HG02642 (cell line): ENCODE data around the gene MTUS2.
"Not testable (repeated sequence)": the region's sequence is repeated elsewhere in the genome, so short reads cannot be mapped to it uniquely, and the experiment has no call there.

Experiments
- ATAC-seq: cut with Tn5 transposase; IDR thresholded peaks from one replicate; pipeline ENCODE4 v1.9.1; 2021; ENCODE audit warnings: mild to moderate bottlenecking; ENCODE audit not compliant: unreplicated experiment, poor library complexity

MTUS2 gene

DNA sequence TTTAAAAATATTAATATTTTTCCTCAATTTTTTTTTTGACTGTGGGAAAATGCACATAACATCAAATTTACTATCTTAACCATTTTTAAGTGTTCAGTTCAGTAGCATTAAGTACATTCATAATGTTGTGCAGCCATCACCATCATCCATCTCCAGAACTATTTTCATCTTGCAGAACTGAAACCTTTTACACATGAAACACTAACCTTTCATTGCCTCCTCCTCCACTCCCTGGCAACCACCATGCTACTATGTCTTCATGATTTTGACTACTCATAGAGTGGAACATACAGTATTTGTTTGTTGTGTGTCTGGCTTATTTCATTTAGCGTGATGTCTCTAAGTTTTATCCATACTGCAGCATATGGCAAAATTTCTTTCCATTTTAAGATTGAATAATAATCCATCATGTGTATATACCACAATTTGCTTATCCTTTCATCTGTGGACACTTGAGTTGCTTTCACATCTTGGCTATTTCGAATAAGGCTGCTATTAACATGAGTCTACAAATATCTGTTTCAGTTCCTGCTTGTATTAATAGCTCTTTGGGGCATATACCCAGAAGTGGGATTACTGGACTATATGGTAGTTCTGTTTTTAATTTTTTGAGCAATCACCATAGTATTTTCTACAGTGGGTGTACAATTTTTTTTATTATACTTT is 376.4 kb downstream of the MTUS2 start:
- ATAC-seq = peak; percentile 79

DNA sequence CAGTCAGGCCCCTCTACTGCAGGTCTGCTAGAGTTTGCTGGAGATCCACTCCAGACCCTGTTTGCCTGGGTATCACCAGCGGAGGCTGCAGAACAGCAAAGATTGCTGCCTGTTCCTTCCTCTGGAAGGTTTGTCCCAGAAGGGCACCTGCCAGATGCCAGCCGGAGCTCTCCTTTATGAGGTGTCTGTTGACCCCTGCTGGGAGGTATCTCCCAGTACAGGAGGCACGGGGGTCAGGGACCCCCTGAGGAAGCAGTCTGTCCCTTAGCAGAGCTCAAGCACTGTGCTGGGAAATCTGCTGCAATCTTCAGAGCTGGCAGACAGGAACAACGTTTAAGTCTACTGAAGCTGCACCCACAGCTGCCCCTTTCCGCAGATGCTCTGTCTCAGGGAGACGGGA is 382.6 kb downstream of the MTUS2 start:
- ATAC-seq = not testable (repeated sequence)

DNA sequence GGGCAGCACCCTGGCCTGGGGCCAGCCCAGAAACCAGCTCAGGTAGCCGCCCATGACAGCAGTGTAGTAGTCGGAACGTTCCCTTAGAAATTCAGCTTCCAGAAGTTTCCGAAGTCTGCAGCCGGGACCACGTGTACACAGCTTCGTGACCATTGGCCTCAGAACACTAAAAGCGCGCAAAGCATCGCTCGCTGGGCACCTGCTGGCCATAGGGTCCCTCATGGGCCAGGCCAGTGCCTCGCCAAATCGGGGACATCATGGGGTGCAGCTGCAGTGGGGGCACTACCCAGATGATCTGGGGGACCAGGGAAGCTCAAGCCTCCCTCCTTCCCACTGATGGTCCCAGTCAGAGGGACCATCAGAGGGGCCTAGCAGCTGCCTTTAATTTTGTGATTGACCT is 384.5 kb downstream of the MTUS2 start:
- ATAC-seq = no peak

DNA sequence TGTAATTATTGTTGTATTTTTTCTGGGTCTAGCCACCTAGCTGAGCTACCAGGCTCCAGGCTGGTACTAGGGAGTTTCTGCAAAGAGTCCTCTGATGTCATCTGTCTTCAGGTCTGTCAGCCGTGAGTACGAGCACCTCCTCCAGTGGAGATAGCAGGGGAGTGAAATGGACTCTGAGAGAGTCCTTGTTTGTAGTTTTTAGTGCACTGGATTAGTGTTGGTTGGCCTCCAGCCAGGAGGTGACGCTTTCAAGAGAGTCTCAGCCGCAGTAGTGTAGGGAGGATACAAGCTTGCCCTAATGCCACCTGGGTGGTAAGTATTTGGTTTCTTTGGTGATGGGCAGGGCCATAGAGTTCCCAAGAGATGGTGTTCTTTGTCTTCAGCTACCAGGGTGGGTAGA is 390.5 kb downstream of the MTUS2 start:
- no peak for ATAC-seq

DNA sequence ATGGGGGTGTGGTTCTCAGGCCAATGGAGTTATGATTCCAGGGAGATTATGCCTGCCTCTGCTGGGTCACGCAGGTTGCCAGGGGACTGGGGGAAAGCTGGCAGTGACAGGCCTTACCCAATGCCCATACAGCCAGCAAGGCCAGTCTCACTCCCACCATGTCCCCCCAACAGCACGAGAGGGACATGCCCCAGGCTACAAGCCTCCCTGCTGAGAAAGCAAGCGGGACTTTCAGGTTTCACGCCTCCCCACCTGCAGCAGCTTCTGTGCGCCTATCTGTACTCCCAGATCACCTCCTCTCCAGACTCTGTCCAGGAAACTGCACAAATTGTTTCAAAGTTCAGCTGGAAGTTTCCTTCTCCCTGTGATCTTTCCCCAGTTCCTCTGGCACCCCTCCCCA is 391.0 kb downstream of the MTUS2 start:
- ATAC-seq = not testable (repeated sequence)

DNA sequence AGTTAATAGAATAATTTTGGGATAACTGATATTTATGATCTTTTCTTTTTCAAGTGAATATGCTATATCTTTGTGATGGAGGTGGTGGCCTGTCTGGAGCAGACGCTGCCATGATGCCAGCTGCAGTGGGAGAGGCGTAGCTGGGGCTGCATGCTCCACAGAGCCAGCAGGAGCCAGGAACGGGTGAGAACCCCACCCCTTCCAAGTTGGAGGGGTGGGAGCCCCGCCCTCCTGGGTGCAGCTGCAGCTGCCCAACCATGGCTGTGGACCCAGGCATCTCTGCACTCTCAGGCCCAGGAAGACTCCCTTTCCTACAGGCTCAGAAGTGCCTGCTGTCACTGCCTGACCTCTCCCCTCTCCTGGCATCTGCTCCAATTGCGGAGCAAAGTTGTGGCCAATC is 402.3 kb downstream of the MTUS2 start:
- ATAC-seq = no peak

DNA sequence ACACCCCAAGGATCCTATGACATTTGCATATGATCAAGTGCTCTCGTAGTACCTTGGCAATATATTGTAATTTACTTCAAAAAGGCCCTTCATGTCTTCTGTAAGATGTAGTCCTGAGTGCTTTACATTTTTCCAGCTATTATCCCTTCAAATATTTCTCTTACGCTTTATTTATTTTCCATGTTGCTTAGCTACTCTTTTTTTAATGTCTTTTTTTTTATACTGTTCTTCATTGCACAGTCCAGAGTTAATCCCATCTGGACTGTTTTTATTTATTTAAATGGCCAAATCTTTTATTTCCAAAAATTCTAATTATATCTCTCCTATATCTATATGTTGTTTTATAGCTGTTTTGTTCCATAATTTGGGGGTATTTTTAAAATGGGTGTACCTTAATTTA is 404.1 kb downstream of the MTUS2 start:
- no peak for ATAC-seq

DNA sequence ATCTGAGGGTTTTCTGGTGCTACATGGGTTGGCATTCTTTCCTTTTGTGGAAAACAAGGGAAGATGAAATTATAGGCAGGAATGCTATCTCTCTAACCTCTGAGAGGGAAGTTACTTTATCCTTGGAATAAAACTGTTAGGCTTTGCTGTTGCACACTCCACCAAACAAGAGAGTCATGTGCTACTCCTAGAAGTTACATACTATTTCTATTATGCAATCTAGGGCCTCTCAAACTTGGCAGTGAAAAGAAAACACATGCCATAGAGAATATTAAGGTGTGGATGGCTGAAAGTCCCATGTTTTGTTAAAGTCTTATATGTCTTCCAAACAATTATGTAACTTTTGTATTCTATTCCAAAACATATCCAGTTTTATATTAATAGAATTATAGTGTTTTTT is 407.4 kb downstream of the MTUS2 start:
- no peak for ATAC-seq

DNA sequence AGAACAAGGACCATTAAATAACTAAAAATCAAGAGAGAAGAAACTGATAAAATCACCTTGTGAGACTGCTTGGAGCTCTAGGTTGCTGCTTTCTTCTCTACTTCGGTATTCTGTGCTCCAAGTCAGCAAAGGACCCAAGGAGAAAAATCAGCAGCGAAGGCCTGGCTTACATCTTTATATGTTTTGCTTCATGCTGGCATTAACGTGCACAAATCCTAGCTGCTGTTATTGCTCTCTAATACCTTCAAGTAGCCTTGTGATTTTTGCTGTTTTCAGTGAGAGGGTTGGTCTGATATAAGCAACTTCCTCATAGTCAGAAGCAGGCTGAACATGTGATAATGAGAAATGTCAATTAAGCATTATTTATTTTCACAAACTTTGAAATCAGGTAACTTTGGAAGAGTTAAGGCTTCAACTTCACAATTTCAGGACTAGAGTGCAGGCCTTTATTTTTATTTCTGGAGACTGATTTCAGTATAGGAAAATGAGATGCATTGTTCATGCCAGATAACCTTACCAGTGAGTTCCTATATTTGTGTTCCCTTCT is 410.2 kb downstream of the MTUS2 start:
- ATAC-seq = no peak

DNA sequence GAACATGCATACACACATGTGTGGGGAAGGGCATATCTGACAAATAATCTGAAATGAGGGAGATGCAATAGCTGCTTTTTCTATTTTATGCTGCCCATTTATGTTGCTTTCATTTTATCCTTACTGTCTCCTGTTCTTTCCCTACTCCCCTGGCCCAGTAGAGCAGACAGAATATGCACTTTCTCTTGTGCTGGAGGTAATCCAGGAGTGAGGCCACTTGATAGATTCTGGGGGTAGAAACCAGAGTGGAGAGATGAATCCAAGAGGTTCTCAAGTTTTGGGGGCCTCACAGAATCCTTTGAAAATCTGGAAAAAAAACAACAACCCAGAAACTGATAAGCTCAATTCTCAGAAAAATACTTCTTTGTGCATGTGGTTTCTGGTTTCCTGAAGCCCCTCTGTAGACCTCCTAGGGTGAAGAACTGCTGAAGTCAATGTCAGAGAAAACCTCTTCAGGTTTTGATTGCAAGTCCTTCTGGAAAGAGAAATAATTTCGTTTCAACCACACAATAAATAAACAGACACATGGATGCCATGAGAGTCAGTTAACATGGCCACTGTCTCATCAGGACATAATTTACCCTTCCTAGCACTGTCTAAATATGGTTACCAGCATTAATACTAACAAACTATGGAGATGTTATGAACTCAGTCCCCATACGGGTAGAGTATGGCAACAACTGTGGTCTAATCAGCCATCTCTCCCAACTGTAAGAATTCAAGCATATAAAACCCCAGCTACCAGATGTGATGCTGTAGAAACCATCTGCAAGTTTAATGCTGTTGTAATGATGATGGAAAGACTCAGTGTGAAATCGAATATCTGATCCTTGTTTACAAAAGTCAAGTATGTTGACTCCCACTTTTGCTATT is 419.8 kb downstream of the MTUS2 start:
- ATAC-seq = no peak

DNA sequence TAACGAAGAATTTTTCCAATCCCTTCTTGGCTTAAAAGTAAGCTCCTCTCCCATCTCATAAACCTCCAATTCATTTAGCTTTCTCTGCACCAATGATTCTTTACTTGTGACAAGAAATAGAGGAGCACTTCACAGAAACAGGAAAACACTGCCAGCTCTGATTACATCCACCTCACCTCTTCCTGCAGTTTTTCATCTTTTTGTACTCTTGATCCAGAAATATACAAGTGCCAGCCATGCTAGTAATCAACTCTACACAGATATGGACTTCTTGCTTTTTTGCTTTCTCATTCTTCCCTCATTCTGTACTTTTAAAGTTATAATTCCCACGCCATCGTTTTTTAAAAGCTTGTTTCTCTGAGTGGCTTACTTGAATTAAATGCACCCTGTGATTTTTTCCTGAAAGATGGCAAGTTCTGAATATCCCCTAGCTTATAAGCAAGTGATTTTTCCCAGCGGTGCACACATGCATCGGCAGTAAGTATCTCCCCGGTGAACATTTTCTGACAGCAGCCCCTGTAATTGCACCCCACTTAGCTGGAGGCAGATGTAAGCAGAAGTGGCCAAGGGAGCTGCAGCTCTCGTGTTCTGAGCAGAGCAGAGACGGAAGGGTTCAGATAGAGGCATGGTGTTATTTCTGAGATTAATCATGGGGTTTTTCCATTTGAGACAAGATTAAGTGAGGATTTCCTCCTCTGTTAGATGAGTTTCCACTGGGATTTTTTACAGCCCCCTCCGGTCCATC is 434.7 kb downstream of the MTUS2 start:
- ATAC-seq = no peak

DNA sequence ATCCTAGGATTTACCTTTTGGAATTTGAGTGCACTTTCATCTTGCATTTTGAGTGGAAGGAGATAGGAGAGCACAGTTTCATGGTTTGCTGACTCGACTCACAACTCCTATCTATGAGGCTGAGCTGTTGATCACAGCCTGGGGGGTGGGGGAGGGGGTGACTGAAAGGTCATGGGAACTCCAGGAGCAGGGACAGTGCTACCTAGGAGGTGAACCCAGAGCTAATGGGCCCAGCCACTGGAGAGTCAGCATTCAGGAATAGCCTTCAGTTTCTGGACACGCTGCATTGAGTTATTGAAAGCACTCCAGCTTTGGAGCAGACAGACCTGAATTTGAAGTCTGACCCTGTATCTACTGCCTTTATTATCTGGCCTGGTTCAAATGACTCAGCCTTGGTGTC is 435.4 kb downstream of the MTUS2 start:
- no peak for ATAC-seq

DNA sequence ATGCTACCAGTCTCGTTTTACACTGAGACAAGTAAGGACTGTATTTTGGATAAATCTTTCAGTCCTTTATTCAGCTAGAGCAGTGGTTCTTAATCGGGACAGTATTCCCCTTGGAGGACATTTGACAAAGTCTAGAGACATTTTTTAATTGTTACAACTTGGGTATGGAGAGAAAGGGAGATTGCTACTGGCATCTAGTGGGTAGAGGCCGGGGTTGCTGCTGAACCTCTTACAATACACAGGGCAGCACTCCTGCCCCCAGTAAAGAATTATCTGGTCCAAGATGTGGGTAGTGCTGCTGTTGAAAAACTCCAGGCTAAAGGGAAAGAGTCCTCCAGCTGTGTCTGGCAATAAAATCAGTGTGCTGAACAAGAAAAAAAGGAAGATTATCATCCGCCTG is 440.5 kb downstream of the MTUS2 start:
- ATAC-seq = no peak

DNA sequence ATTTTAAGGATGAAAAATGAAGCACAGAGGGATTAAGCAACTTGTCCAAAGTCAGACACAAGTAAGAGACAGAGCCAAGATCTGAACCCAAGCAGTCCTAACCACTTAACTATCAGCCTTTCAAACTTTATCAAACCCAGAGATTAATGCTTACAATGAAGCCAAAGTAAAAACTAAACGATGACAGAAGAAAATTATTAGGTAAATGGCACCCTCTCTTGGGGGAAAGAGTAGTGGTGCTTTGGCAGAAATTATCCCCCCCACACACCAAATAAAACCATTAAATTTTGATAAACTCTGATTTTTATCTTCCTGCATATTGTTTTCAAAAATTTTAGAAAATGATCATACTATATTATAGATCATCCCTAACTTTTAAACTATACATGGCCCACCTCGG is 446.1 kb downstream of the MTUS2 start:
- no peak for ATAC-seq

DNA sequence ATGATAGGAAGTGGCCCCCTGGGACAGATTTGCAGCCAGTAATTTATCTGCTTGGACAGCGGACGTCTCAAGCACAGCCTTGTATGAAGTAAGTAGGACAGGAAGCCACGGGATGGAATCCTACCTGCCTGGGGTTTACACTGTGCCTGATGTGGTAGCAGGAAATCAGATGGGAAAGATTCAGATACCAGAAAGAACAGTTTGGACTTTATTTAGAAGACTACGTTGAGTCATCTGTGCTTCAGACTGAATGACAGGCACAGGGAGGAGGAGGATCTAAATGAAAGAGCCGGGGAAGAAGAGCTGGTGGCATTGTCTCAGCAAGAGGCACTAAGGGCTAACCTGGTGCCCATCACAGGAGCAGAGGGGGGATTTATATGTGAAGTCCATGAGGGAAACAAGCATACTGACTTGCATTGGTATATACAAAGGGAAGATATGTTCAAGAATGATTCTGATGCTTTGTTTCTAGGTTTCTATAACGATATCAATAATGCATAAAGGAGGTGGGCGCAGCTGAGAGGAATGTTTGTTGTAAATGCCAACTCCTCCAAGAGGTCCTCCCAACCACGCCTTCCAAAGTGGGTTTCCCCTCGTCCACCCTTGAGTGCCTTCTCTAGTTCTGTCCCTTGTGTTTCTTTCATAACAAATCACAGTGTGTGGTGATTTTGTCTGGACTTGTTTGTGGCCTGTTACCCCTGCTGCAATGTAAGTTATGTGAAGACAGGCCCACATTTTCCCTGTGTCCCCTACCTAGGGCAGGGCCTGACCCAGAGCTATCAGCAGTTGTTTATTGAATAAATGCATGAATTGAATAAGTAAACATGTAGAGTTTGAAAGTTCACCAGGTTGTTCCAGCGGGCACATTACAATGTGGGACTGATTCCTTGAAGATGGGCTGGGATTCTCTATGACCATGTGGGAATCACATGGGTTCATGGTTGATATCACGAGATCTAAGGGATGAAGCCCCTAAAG is 446.9 kb downstream of the MTUS2 start:
- ATAC-seq = no peak

DNA sequence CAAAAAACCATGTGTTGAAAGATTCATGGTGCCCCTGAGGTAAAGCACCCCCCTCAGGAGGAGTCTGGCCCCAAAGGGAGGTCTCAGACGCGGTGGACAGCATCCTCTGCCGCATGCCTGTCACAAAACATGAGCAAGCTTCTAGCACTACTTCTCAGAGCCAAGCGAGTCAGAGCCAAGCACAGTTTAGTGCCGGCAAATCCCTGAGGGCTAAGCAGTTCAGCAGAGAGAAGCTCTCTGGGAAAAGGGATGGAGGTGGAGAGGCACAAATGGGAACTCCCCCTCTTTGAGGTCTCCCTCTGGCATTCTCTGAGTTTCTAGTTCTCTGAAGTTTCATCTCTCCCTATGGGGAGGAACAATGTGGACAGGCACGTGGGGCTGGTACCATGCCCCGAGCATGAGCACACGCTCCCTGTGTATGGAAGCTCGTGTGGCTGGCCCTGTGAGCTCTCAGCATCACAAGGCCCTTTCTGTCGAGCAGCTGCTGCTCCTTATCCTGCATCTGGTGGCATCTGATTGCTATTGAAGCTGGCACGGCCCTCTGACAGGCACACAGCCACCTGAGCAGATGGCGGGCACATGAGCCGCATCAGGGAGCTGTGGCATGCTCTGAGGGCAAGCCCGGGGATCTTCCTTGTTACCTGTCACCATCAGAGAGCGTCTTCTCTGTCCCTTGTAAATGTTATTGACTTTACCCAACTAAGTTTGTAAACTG is 450.3 kb downstream of the MTUS2 start:
- ATAC-seq = no peak

DNA sequence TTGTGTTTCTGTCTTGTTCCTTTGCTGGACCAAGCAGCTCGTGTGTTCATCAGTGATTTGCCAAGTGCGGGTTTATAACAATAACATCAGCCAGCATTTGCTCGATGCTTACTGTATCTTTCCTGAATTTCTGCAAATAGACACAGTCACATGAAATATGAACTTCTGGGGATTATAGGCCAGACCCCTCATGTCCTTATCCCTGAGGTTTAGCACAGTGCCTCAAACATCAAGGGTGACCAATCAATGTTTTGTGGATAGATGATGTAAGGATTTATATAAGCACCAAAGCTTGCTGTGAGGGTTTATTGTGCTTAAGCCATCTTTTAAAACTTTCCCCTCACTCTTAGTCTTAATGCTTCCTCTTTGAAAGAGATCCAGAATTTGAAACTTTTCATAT is 451.5 kb downstream of the MTUS2 start:
- ATAC-seq = no peak

DNA sequence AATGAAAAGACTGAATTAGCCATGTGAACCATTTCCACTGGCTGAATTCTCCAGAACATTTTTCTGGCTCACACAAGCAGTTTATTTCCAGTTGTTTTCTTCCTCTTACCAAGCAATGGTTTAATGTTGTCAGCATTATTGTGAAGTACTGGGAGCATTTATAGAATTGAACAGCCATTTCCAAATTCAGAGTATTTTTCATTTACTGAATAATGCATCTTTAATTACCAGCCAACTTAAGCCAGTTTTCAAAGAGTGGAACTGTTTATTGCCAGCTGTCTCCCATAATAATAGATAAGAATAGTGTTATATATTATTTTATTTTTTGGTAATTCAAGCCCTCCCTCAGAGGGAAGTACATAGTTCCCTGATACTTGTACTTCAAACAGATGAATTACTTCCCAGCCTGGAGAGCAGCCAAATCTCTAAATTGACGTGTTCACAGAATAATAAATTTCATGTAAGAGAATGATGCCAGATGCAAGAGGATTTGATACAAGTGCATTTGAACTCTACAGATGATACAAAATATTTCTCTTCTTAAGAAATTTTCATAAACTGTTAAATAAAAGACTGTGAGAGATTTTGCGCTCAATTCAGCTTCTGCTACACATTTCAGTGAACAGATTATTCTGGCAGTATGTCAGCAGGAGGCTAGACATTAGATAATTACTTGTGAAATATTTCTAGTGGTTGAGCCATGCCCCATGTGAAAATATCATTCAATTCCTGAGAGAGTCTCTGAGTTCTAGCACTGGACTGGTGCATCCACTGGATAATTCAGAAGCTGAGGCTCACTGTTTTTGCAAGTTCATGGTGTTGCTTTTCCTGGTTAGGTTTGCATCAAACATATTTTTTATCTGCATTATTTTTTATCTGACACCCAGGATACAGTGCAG is 459.5 kb downstream of the MTUS2 start:
- no peak for ATAC-seq
